Measurements from ENCODE around the gene TCF7L2.

The TCF7L2 gene

GRCh38 chr10:112949875-112950507 lies at the start of gene TCF7L2:
TCF7L2 (plus strand) TSS chr10:112950247; CDS start chr10:112950757, 510 bp downstream.
- DNase-seq: peak; percentile 82

GRCh38 chr10:112902730-112903129 lies 47.3 kb upstream of the TCF7L2 start:
- DNase-seq: no peak

- DNase-seq: no peak
Measured at GRCh38 chr10:112904000-112904399, 46.0 kb upstream of the TCF7L2 start.

- no peak for DNase-seq
Measured at GRCh38 chr10:112906945-112907344, 43.1 kb upstream of the TCF7L2 start.

GRCh38 chr10:112907893-112908292 lies 42.2 kb upstream of the TCF7L2 start:
- no peak for DNase-seq

GRCh38 chr10:112911206-112911605 lies 38.8 kb upstream of the TCF7L2 start:
- DNase-seq: no peak

GRCh38 chr10:112912410-112912928 lies 37.6 kb upstream of the TCF7L2 start:
- DNase-seq: no peak

- DNase-seq: no peak
Measured at GRCh38 chr10:112913255-112913654, 36.8 kb upstream of the TCF7L2 start.

GRCh38 chr10:112913661-112914287 lies 36.3 kb upstream of the TCF7L2 start:
- no peak for DNase-seq

- no peak for DNase-seq
Measured at GRCh38 chr10:112914288-112914952, 35.6 kb upstream of the TCF7L2 start.

GRCh38 chr10:112915590-112916572 lies 34.2 kb upstream of the TCF7L2 start:
- DNase-seq: no peak

- DNase-seq: no peak
Measured at GRCh38 chr10:112917681-112918080, 32.4 kb upstream of the TCF7L2 start.

GRCh38 chr10:112918771-112919170 lies 31.3 kb upstream of the TCF7L2 start:
- DNase-seq: no peak

GRCh38 chr10:112919721-112920120 lies 30.3 kb upstream of the TCF7L2 start:
- no peak for DNase-seq

GRCh38 chr10:112926906-112927688 lies 22.9 kb upstream of the TCF7L2 start:
- DNase-seq: no peak

- no peak for DNase-seq
Measured at GRCh38 chr10:112927980-112928379, 22.1 kb upstream of the TCF7L2 start.

- no peak for DNase-seq
Measured at GRCh38 chr10:112932658-112933057, 17.4 kb upstream of the TCF7L2 start.

GRCh38 chr10:112934193-112934592 lies 15.9 kb upstream of the TCF7L2 start:
- DNase-seq: no peak

GRCh38 chr10:112938808-112939482 lies 11.1 kb upstream of the TCF7L2 start:
- no peak for DNase-seq

GRCh38 chr10:112945811-112946210 lies 4.2 kb upstream of the TCF7L2 start:
- DNase-seq: no peak

GRCh38 chr10:112946649-112947048 lies 3.4 kb upstream of the TCF7L2 start:
- DNase-seq: no peak

All from NCI-H1092 (cell line).